ENCODE results near the gene CIB4. TPM values are rescaled to one million over a fixed set of nuclear protein-coding genes. Genes with fewer than 3 reads are reported as not detected.

Gene CIB4
- total and polyA plus RNA-seq, 2 donors, result not detected

Small RNA genes within 50 kb of the gene (small RNA-seq; reads per million reads assigned to genes)
- gene AC015977.1, result not detected

Other genes starting within 250 kb of the CIB4 start
- 1.0 TPM for gene DRC1, start 239.4 kb downstream of the CIB4 start, total RNA-seq
- gene DRC1, start 239.4 kb downstream of the CIB4 start, polyA plus RNA-seq, result not detected
- gene OTOF, start 163.2 kb downstream of the CIB4 start, total RNA-seq, result 0.32 TPM
- gene OTOF, start 163.2 kb downstream of the CIB4 start, polyA plus RNA-seq, result 0.10 TPM
- gene KCNK3, start 51.4 kb upstream of the CIB4 start, total RNA-seq, result 4.7 TPM
- gene KCNK3, start 51.4 kb upstream of the CIB4 start, polyA plus RNA-seq, result 11.4 TPM
- 12.4 TPM for gene SLC35F6, start 122.9 kb upstream of the CIB4 start, total RNA-seq
- 18.8 TPM for gene SLC35F6, start 122.9 kb upstream of the CIB4 start, polyA plus RNA-seq
- 6.1 TPM for gene CENPA, start 144.7 kb upstream of the CIB4 start, total RNA-seq
- gene CENPA, start 144.7 kb upstream of the CIB4 start, polyA plus RNA-seq, result 0.53 TPM
- 1.2 TPM for gene DPYSL5, start 206.8 kb upstream of the CIB4 start, total RNA-seq
- gene DPYSL5, start 206.8 kb upstream of the CIB4 start, polyA plus RNA-seq, result 0.43 TPM

Data from urinary bladder (tissue), 2 donors.